ENCODE results near the gene GALNT3. TPM values are rescaled to one million over a fixed set of nuclear protein-coding genes. Genes with fewer than 3 reads are reported as not detected.

Gene GALNT3
- total RNA-seq, 2 donors from 2014 or later = 21.0 to 22.6 TPM

DNA sequence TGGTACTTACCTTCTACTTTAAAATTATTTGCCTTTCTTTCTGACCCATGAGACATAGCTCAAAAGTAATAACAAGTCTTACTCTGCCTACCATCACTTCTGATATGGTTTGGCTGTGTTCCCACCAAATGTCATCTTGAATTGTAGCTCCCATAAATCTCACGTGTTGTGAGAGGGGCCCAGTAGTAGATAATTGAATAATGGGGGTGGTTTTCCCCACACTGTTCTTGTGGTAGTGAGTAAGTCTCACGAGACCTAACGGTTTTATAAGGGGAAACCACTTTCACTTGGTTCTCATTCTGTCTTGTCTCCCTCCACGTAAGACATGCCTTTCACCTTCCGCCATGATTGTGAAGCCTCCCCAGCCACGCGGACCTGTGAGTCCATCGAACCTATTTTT, 47.5 kb downstream of the GALNT3 start:
- H3K4me3 Mint-ChIP-seq = no peak overlapping the region
- H3K4me1 Mint-ChIP-seq (ENCODE audit: low read depth in 2 of 2) = peaks cover 6 to 7% of the 10 kb centered on the region in 2 donors
- no peak overlapping the region for H3K27ac Mint-ChIP-seq
- no peak for ATAC-seq
- H3K36me3 Mint-ChIP-seq = peaks cover 25% of the 10 kb centered on the region
- no peaks in the 10 kb centered on the region for H3K27me3 Mint-ChIP-seq
- H3K9me3 Mint-ChIP-seq = no peaks in the 10 kb centered on the region
- no peak for DNase-seq (ENCODE audit: low spot score)

DNA sequence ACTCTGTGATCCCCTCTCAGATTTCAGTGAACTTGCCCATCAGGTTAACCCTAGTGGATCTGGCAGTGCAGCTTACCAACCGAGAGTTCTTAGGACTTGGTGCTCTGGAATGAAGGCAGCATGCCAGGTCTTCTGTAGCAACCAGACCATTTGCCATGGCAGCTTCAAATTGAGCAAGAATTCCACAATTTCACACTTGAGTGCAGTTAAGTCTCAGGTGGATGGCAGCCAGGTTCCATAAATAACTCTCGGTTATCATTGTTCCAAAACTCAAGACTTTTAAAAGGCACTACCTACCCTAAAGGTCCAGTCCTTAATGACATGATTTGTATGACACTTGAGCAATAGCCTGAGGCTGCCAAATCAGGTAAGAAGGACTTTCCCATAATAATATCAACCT, 48.1 kb downstream of the GALNT3 start:
- H3K4me1 Mint-ChIP-seq (ENCODE audit: low read depth in 2 of 2) = peaks cover 6 to 7% of the 10 kb centered on the region in 2 donors
- DNase-seq (ENCODE audit: low spot score) (no peak), ATAC-seq (no peak)
- no peak overlapping the region for H3K27ac Mint-ChIP-seq
- no peak overlapping the region for H3K4me3 Mint-ChIP-seq
- H3K27me3 Mint-ChIP-seq = no peaks in the 10 kb centered on the region
- H3K9me3 Mint-ChIP-seq = no peaks in the 10 kb centered on the region
- H3K36me3 Mint-ChIP-seq = peaks cover 28% of the 10 kb centered on the region

DNA sequence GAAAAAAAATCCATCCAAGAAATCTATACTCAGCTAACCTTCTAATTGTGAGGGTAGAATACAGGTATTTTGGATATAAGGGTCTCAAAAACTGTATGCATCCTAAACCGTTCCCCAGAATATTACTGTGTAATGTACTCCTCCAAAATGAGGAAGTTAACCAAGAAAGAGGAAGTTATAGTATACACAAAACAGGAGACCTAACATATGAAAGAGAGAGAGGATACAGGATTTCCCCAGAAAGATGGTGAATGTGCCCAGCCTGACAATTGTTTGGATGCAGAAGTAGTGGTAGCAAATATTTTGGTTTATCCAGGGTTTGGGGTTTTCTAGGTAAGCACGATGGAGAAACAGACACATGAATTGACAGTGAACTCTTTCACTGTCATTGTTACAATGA, 50.6 kb downstream of the GALNT3 start:
- H3K27ac Mint-ChIP-seq = no peak overlapping the region
- no peak for ATAC-seq
- peaks cover 24% of the 10 kb centered on the region for H3K36me3 Mint-ChIP-seq
- no peaks in the 10 kb centered on the region for H3K9me3 Mint-ChIP-seq
- no peaks in the 10 kb centered on the region for H3K27me3 Mint-ChIP-seq
- H3K4me1 Mint-ChIP-seq (ENCODE audit: low read depth in 2 of 2) = peaks cover 6 to 7% of the 10 kb centered on the region in 2 donors
- no peak for DNase-seq (ENCODE audit: low spot score)
- H3K4me3 Mint-ChIP-seq = no peak overlapping the region

DNA sequence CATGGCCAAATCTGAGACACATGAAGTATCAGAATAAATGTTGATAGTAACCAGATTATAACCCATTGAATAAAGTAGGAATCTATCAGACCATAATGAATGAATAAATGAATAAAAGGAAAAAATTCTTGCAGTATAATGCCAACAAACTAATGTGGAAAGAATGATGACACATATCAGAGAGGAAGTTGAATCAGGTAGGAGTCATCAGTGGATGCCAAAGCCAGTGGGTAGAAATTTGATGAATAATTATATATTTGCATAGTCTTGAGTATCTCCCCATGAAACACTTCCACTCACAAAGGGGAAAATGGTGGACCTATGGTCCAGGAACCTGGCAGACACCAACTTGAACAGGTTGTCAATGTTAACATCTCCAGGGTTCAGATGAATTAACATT, 68.6 kb downstream of the GALNT3 start:
- Mint-ChIP-seq H3K4me3 (no peak overlapping the region), H3K4me1 (ENCODE audit: low read depth in 2 of 2) (no peaks in the 10 kb centered on the region), H3K36me3 (no peaks in the 10 kb centered on the region), H3K9me3 (no peaks in the 10 kb centered on the region), H3K27ac (no peak overlapping the region), H3K27me3 (peaks cover 5 to 15% of the 10 kb centered on the region in 2 donors)
- no peak for DNase-seq (ENCODE audit: low spot score)
- no peak for ATAC-seq

DNA sequence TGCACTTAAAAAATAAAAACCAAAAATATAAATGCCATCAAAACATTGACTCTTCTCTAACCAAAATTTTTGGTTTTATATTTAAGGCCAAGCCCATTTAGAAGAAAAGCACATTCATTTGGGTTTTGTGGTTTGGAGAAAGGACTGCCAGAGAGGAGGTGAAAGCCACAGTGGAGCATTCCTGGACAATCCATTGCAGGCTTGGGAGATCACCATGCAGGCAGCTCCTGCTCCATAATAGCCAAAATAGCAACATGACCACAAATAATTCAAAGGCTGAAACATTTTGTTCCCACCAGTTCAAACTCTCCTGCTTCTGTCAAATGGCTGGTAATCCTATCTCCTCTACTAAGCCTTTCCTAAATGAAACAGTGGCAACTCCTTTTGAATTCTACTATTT, 73.5 kb downstream of the GALNT3 start:
- Mint-ChIP-seq H3K27ac (no peak overlapping the region), H3K36me3 (no peaks in the 10 kb centered on the region), H3K27me3 (peaks cover 13 to 27% of the 10 kb centered on the region in 2 donors), H3K4me3 (no peak overlapping the region), H3K4me1 (ENCODE audit: low read depth in 2 of 2) (no peaks in the 10 kb centered on the region), H3K9me3 (no peaks in the 10 kb centered on the region)
- ATAC-seq (no peak), DNase-seq (ENCODE audit: low spot score) (no peak)

DNA sequence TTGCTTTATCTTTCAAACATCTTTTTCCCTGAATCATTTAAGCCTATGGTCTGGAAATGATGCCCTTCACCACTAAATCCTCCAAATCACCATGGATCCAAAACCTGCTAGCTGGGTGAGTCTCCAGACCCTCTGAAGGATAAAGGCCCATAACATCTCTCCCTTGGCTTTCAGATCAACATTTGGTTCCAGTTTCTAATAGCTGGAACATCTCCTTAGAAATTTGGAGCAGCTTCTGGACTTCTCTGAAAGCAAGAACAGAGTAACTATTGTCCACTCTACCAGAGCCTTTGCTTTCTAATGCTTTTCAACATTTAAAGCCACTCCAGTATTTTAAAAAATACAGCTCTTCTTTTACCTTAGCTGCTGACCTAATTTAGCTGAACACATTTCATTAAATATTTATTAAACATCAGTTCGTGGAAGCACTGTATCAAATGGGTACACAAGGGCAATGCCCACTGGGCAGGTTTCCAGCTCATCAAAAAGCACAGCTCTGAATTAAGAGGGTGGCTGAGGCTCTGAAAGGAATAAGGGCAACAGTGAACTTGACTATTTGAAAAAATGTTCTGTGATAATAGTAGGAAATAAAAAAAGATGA, 75.3 kb downstream of the GALNT3 start:
- H3K4me1 Mint-ChIP-seq (ENCODE audit: low read depth in 2 of 2) = no peaks in the 10 kb centered on the region
- no peak overlapping the region for H3K27ac Mint-ChIP-seq
- no peaks in the 10 kb centered on the region for H3K9me3 Mint-ChIP-seq
- H3K4me3 Mint-ChIP-seq = no peak overlapping the region
- peaks cover 12 to 25% of the 10 kb centered on the region in 2 donors for H3K27me3 Mint-ChIP-seq
- DNase-seq (ENCODE audit: low spot score) (no peak), ATAC-seq (no peak)
- no peaks in the 10 kb centered on the region for H3K36me3 Mint-ChIP-seq

DNA sequence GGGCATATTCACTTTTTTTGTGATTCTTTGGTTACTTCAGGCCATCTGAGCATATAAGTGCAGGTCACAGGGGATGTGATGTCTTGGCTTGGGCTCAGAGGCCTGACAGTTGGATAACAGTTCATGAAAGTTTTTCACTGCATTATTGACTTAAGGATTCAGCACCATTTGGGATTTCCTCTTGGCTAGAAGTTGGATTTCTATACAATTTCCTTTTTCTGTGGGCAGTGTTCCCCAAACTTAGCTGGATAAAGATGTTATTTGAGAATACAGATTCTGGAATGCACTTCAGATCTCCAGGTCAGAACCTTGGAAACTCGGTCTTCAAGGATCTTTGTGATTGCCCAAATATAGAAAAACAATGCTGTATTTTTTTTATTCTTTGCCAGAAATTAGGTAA, 78.0 kb downstream of the GALNT3 start:
- H3K27ac Mint-ChIP-seq = no peak overlapping the region
- no peak overlapping the region for H3K4me3 Mint-ChIP-seq
- H3K36me3 Mint-ChIP-seq = no peaks in the 10 kb centered on the region
- H3K27me3 Mint-ChIP-seq = peaks cover 11 to 16% of the 10 kb centered on the region in 2 donors
- DNase-seq (ENCODE audit: low spot score) (no peak), ATAC-seq (no peak)
- H3K4me1 Mint-ChIP-seq (ENCODE audit: low read depth in 2 of 2) = no peaks in the 10 kb centered on the region
- no peaks in the 10 kb centered on the region for H3K9me3 Mint-ChIP-seq

DNA sequence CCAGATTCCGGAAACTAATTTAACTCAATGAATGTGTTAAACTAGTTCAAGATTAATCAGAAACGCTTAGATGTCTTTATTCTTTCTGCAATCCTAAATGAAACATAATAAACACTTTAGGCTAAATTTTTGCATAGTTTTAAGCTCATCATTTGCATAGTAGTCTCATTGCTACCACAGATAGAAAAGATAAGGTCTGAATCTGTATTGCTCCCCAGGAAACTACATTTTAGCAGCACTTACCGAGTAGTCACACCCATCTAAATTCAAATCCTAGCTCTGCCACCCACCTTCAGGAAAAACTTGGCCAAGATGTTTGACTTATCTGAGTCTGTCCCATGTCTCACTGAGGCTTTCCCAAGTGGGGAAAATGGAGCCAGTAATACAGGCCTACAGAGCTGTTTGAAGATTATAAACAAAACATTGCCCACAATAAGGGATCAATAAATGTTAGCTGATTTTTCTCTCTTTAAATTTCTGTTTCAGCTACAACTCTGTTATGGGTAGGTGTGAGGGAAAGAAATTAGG, 87.0 kb downstream of the GALNT3 start:
- ATAC-seq (no peak), DNase-seq (ENCODE audit: low spot score) (no peak)
- Mint-ChIP-seq H3K4me1 (ENCODE audit: low read depth in 2 of 2) (no peaks in the 10 kb centered on the region), H3K9me3 (peaks cover 5% of the 10 kb centered on the region), H3K4me3 (no peak overlapping the region), H3K36me3 (no peaks in the 10 kb centered on the region), H3K27me3 (peaks cover 6% of the 10 kb centered on the region in 2 donors), H3K27ac (no peak overlapping the region)

DNA sequence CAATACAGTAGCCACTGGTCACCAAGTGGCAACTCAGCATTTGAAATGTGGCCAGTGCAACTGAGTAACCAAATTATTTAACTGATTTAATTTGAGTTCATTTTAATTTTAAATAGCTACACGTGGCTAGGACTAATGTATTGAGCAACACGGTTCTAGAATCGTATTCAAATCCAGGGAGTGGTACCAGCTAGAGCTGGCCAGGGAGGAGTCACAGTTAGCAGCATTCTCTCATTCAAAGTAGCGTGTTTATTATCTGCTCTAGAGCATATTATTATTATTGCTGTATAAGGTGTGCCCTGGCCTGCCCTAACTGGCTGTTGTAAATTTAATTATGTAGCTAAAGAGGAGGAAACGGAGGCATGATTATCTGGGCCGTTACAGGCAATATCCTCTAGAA, 92.9 kb downstream of the GALNT3 start:
- H3K27me3 Mint-ChIP-seq = peaks cover 9 to 16% of the 10 kb centered on the region in 2 donors
- ATAC-seq (no peak), DNase-seq (ENCODE audit: low spot score) (no peak)
- H3K4me1 Mint-ChIP-seq (ENCODE audit: low read depth in 2 of 2) = no peaks in the 10 kb centered on the region
- no peak overlapping the region for H3K4me3 Mint-ChIP-seq
- H3K9me3 Mint-ChIP-seq = no peaks in the 10 kb centered on the region
- no peaks in the 10 kb centered on the region for H3K36me3 Mint-ChIP-seq
- H3K27ac Mint-ChIP-seq = no peak overlapping the region

DNA sequence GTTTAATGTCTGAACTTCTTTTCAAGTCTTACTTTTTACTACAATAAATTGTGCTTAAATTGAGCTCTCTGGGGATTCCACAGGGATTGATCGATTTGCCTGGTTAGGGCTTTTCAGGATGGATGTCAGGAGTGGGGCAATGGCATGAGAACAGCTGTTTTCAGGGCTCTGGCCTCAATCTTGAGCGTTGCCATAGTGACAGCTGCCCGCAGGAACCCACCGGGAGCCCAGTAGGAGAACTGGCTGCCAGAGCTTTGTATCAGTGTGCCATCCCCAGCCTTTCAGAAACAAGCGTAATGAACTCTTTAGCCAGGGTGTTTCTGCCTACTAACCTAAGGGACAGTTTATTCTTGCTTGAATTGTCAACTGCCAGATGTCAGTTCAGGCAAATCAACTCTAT, 93.5 kb downstream of the GALNT3 start:
- no peak overlapping the region for H3K27ac Mint-ChIP-seq

DNA sequence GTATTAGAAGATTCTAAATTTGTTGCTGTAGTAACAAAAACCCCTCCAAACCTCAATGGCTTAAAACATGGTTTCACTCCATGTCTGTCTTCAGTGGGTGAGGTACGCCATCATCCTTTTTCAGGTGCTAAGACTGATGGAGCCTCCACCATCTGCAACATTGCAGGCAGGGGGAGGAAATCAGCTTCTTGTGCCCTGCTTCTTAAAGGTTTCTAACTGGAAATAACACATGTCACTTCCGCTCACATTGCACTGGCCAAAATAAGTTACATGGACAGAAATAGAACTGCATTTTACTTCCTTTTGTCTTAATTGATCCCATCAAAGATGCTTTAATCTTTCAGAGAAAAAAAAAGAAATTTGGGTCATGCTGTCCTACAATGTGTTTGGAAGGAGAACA, 94.1 kb downstream of the GALNT3 start:
- Mint-ChIP-seq H3K4me3 (no peak overlapping the region), H3K4me1 (ENCODE audit: low read depth in 2 of 2) (no peaks in the 10 kb centered on the region), H3K9me3 (no peaks in the 10 kb centered on the region), H3K27me3 (peaks cover 5 to 17% of the 10 kb centered on the region in 2 donors), H3K27ac (no peak overlapping the region), H3K36me3 (no peaks in the 10 kb centered on the region)
- DNase-seq (ENCODE audit: low spot score) = no peak
- no peak for ATAC-seq

More for the DNA sequence above, 93.5 kb downstream of the GALNT3 start:
- Mint-ChIP-seq H3K9me3 (no peaks in the 10 kb centered on the region), H3K27me3 (peaks cover 8 to 17% of the 10 kb centered on the region in 2 donors), H3K4me3 (no peak overlapping the region), H3K4me1 (ENCODE audit: low read depth in 2 of 2) (no peaks in the 10 kb centered on the region), H3K36me3 (no peaks in the 10 kb centered on the region)
- DNase-seq (ENCODE audit: low spot score) = no peak
- no peak for ATAC-seq

DNA sequence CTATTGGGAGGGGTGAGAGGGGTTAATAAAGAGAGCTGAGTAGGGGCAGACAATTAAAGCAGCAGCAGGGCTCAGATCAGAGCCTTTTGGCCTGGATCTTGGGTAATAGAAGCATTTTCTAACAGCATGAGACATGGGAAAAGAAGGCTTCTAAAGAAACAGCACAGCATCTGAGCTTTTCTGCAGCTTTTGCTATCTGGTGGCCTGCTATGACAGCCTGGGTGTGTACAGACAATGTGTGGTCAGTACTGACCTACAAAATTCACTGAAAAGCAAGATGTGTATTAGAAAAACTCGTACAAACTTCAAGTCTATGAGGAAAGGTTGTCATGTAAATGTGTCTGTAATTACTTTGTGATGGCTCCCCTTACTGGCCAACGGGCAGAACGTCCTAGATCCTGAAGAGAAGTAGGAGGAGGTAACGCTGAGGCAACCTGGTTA, 95.6 kb downstream of the GALNT3 start:
- no peak for ATAC-seq
- no peaks in the 10 kb centered on the region for H3K4me1 Mint-ChIP-seq (ENCODE audit: low read depth in 2 of 2)

DNA sequence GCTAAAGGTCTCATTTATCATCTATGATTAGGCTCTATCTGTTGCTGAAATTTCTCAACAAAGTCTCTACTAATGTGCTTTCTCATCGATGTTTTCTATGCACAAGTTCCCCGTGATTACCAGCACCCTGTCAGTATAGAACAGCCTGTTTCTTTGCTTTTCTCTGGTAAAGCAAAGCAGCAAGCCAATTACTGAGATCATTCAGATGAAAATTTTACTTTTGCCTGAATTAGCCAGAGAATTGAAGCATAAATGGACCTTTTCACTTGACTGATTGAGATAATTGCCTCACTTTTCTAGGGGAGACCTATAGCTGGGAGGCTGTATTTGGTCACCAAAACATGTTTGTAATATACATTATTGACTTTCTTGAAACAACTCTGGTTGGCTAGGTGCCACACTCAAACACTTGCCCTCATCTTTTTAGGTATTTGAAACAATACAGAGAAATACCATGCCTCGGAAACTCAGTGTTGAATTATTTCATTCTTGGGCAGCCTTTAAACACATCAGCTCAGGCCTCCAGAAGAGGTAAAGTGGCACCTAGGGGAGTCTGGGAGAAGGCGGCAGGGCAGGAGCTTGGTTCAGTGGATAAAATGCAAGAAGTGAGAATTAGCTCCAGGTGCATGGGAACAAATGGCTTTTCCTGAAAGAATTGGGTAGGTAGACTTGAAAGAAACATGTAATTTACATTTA, 96.2 kb downstream of the GALNT3 start:
- no peaks in the 10 kb centered on the region for H3K4me1 Mint-ChIP-seq (ENCODE audit: low read depth in 2 of 2)
- no peak for ATAC-seq
- no peak overlapping the region for H3K4me3 Mint-ChIP-seq
- H3K9me3 Mint-ChIP-seq = no peaks in the 10 kb centered on the region
- peaks cover 5 to 17% of the 10 kb centered on the region in 2 donors for H3K27me3 Mint-ChIP-seq
- no peak for DNase-seq (ENCODE audit: low spot score)
- H3K27ac Mint-ChIP-seq = no peak overlapping the region
- H3K36me3 Mint-ChIP-seq = no peaks in the 10 kb centered on the region

More for the DNA sequence above, 95.6 kb downstream of the GALNT3 start:
- Mint-ChIP-seq H3K36me3 (no peaks in the 10 kb centered on the region), H3K27ac (no peak overlapping the region), H3K9me3 (no peaks in the 10 kb centered on the region), H3K27me3 (peaks cover 5 to 17% of the 10 kb centered on the region in 2 donors), H3K4me3 (no peak overlapping the region)
- no peak for DNase-seq (ENCODE audit: low spot score)

Data from natural killer cell treated with Interleukin-12 subunit alpha and Interleukin-12 subunit beta and Interleukin-15 and Interleukin-18, amount 100 ng/mL, for 72 hours (primary cell).